Fibroblast of the conjunctiva (primary cell): ENCODE measurements around the gene AP2A1.

ENCODE experiments used
- DNase-seq: peaks from one replicate; pipeline ENCODE4 v3.0.0-alpha.2; 2010; ENCODE audit warnings: low read depth

AP2A1 gene

DNA sequence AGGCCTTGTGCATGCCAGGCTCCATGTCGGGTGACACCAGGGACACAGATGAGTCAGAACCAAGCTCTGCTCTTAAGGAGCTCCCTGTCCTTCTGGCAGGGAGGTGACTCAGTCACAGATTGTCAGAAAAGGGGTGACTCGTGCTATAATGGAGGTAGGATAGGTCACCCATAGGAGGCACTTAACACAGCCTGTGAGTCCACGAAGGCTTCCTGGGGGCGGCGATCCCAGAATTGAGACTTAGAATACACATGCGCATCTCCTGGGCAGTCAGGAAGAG lies 26.7 kb downstream of the AP2A1 start:
- no peak for DNase-seq

DNA sequence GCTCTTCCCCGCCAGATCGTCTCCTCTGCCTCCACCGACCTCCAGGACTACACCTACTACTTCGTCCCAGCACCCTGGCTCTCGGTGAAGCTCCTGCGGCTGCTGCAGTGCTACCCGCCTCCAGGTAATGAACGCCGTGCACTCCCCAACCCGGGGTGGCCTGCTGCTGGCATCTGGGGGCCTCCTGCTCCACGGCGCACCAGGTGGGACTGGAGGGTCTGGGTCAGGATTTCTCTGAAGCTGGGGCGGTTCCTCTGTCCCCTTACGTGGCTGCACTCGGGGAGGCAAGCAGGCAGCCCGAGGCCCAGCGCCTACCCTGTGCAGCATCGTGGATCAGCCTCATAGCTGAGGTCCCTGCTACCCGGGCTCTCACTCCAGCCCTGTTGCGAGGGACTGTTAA lies 28.8 kb downstream of the AP2A1 start:
- DNase-seq, result no peak

DNA sequence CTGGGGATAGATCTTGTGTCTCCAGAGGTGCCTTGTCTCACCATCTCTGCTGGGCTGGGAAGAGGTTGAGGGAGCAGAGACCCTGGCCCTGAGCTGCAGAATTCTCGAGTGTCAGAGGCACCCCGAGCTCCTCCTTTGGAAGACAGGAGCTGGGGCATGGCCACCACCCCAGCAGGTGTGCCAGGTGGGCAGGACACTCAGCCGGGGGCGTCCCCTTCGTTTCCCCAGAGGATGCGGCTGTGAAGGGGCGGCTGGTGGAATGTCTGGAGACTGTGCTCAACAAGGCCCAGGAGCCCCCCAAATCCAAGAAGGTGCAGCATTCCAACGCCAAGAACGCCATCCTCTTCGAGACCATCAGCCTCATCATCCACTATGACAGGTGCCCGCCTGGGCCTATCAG lies 31.8 kb downstream of the AP2A1 start:
- DNase-seq, result no peak

DNA sequence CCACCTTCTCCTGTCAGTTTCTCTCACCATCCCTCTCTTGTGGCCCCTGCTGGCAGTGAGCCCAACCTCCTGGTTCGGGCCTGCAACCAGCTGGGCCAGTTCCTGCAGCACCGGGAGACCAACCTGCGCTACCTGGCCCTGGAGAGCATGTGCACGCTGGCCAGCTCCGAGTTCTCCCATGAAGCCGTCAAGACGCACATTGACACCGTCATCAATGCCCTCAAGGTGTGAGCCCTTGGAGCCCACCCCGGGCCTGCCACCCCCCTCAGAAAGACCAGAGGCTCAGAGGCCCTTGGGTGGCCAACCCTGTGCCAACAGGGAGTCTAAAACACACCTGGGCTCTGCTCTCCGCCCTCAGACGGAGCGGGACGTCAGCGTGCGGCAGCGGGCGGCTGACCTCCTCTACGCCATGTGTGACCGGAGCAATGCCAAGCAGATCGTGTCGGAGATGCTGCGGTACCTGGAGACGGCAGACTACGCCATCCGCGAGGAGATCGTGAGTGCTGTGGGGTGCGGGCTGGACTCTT lies 32.5 kb downstream of the AP2A1 start:
- no peak for DNase-seq

DNA sequence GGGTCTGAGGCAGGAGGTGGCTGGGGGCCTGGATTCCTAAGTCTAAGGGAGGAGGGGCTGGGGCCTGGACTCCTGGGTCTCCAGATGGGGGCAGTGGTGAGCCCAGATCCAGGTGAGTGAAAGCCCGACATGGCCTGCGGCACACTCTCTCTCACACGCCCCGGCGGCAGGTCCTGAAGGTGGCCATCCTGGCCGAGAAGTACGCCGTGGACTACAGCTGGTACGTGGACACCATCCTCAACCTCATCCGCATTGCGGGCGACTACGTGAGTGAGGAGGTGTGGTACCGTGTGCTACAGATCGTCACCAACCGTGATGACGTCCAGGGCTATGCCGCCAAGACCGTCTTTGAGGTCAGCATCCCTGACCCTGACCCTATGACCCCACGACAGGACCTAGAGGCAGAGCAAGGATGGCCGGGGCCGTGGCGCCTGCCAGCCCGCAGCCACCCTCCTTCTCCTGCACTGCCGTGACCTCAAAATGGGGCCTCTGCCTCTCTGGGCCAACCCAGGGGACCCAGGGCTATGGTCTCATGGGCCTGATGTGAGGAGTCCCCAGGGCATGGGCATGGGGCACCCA lies 33.1 kb downstream of the AP2A1 start:
- DNase-seq, result no peak

DNA sequence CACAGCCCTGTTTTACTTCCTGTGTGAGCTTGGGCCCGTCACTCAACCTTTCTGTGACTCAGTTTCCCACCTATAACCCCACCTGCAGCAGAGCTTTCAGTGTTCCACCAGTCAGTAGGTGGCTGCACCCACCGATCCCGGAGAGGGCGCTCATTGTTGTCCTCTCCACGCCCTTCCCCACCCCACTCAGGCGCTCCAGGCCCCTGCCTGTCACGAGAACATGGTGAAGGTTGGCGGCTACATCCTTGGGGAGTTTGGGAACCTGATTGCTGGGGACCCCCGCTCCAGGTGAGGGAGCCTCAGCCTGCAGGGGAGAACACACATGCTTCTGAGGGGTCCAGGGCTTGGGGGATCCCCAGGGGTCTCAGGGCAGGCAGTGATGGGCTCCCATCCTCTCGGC lies 34.0 kb downstream of the AP2A1 start:
- no peak for DNase-seq

DNA sequence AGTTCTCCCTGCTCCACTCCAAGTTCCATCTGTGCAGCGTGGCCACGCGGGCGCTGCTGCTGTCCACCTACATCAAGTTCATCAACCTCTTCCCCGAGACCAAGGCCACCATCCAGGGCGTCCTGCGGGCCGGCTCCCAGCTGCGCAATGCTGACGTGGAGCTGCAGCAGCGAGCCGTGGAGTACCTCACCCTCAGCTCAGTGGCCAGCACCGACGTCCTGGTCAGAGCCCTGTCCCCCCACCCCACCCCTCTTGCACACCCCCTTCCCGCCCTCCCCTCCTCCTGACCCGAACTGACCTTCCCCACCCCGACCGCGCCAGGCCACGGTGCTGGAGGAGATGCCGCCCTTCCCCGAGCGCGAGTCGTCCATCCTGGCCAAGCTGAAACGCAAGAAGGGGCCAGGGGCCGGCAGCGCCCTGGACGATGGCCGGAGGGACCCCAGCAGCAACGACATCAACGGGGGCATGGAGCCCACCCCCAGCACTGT lies 34.6 kb downstream of the AP2A1 start:
- DNase-seq, result no peak

DNA sequence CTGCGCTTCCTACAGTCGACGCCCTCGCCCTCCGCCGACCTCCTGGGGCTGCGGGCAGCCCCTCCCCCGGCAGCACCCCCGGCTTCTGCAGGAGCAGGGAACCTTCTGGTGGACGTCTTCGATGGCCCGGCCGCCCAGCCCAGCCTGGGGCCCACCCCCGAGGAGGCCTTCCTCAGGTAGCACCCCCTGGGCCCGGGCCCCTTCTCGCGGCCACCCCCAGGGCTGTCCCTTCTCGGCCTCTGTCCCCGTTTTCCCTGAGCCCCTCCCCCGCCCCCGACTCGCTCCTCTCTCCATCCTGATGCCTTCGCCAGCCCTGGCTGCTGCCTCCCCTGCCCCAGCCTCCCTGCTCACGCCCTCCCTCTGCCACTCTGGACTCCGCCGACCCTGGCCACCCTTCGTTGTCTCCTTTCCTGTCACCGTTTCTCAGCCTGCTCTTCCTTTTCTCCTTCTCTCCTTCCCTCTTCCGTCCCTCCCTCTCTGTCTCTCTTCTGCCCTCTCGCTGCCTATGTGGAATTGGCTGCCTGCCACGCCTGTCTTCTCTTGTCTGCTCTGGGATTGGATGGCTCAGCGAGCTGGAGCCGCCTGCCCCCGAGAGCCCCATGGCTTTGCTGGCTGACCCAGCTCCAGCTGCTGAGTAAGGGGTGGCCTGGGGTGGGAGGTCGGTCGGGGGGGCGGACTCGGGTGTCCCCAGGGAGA lies 35.3 kb downstream of the AP2A1 start:
- peak; percentile 79 for DNase-seq

DNA sequence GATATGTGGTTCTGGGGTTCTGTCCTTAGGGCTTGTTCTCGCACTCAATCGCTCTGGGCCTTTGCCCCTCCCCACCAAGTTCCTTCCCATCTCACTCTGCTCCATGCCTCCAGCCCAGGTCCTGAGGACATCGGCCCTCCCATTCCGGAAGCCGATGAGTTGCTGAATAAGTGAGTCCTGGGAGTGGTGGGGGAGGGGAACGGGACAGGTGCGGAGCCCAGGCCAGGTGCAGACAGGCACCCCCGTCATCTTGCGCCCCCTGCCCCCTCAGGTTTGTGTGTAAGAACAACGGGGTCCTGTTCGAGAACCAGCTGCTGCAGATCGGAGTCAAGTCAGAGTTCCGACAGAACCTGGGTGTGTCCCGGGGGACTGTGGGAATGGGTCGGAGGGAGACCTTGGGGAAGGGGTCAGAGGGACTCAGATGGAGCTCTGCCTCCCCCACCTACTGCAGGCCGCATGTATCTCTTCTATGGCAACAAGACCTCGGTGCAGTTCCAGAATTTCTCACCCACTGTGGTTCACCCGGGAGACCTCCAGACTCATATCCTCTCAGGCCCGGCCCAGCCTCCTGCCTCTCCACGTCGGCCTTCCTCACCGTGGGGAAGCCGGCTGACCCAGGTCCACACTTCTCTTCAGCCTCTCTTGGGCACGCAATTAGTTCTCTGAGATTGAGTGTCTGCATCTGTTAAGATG lies 36.2 kb downstream of the AP2A1 start:
- no peak for DNase-seq

DNA sequence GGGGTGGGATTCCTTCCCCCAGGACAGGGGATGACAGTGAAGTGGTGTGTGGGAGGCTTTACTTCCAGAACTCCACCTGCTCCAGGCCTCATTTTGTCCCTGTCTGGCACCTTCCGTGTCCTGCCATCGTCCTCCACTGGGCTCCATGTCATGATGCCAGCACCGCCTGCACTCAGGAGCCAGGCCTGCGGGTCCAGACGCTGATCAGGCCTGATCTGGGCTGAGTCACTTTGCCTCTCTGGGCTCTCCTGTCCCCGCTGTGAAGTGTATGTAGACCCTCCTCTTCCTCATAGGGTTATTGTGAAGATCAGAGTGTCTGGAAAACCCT lies 36.7 kb downstream of the AP2A1 start:
- DNase-seq, result no peak

DNA sequence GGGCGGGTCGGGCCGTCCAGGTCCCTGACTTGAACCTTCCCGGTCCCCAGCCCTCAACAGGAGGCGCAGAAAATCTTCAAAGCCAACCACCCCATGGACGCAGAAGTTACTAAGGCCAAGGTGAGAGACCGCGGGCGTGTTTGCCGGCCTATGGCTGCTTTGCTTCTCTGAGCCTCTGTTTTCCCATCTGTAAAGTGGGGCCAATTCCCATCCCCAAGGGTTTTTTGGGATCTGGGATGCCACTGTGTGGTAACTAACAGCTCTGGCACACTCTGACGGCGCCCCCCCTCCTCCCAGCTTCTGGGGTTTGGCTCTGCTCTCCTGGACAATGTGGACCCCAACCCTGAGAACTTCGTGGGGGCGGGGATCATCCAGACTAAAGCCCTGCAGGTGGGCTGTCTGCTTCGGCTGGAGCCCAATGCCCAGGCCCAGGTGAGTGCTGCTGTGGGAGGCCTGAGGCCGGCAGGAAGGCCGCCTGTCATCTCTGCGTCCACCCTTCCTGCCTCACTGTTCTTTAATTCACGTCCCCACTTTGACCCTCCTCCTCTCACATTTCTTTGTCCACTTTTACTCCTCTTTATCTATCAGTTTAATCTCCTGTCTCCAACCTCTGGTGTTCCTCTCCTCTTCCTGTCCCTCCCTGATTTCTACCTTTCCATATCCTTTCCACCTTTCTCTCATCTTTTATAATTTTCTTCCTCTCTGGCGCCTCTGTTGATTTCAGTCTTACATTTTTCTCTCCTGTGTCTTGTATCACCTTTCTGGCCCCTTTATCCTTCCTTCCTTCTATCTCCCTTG lies 39.2 kb downstream of the AP2A1 start:
- DNase-seq, result no peak

DNA sequence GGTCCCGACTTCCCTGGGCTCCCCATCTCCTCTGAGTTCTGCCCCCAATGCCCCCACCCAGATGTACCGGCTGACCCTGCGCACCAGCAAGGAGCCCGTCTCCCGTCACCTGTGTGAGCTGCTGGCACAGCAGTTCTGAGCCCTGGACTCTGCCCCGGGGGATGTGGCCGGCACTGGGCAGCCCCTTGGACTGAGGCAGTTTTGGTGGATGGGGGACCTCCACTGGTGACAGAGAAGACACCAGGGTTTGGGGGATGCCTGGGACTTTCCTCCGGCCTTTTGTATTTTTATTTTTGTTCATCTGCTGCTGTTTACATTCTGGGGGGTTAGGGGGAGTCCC lies 39.8 kb downstream of the AP2A1 start:
- no peak for DNase-seq

DNA sequence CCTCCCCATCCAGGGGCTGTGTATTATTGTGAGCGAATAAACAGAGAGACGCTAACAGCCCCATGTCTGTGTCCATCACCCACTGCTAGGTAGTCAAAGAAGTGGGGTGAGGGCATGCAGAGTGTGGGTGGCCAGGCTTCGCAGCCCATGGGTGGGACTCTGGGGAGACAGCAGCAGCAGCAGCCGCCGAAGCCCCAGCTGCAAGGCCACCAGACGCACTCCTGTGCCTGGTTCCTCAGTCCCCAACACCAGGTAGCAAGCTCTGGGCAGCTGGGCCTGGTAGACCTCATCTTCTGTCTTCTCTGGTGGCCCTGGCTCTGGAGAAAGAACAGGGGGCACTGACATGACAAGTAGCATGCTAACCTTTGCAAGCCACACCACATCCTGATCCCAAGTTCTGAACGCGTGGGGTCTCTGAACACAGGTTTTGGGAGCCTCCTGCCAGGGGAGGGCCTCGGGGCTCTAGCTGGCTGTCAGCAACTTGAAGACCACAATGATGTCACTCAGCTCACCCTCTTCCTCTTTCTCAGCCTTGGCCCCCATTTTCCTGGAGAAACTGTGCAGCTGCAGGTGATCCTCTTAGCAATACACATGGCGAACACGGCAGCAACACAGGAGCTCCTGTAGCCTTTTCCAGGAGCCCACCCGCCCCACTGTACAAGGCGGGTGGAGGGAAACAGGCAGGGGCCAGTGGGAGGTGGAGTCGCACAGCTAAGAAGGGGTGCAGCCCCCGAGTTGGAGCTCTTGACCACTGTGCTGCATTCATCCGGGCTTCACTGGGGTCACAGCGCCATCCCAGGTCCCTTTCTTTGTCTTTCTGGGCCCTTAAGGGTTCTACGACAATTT lies 40.5 kb downstream of the AP2A1 start:
- DNase-seq, result no peak

DNA sequence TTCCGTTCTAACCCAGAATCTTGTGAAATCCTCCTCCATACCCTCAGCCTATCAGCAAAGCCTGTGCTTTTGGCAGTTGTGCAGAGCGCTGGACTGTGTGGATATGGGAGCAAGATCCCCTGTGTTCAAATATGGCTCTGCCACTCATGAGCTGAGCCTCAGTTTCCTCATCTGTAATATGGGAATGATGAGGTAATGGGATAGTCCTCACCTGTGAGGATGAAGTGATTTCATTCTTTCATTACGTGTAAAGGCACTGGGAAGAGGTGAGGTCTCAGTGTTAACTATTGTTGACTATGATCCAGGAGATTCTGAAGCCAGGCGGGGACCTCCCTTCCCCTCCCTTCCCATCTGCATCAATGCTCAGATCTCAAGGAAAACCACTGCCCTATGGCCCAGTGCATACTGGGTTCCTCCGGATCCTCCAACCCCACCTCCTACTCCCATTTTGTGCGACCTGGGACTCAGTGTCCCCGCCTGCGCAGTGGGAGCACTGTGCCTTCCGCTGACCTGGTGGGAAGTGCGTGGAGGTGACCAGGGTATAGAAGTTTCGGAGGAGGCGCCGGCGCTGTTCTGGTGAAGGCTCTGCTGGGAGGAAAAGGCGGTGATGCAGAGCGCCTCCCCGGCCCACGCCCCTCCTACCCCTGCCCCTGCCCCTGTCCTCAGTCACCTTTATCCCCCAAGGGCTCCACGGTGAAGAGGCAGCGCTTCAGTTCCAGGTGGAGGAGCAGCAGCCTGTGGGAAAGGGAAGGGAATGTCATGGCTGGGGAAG lies 41.3 kb downstream of the AP2A1 start:
- DNase-seq, result no peak

DNA sequence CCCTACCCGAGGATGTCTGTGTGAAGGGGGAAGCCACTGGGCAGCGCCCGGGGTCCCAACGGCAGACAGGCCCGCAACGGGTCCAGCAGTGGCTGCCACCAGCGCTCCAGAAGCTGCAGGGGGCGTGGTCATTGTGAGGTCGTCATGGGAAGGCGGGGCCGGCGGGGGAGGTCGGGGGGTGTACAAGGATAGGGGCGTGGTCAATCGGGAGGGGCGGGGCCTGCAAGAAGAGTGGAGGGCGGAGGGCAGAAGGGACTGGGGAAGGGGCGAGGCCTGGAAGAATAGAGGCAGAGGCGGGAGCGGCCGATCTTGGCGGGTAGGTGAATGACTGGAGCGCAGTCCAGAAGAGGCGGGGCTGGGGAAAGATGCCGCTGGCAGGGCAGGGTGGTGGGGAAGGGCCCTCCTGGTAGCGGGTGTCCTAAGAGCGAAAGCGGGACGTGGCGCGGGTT lies 41.9 kb downstream of the AP2A1 start:
- DNase-seq, result peak; percentile 78

DNA sequence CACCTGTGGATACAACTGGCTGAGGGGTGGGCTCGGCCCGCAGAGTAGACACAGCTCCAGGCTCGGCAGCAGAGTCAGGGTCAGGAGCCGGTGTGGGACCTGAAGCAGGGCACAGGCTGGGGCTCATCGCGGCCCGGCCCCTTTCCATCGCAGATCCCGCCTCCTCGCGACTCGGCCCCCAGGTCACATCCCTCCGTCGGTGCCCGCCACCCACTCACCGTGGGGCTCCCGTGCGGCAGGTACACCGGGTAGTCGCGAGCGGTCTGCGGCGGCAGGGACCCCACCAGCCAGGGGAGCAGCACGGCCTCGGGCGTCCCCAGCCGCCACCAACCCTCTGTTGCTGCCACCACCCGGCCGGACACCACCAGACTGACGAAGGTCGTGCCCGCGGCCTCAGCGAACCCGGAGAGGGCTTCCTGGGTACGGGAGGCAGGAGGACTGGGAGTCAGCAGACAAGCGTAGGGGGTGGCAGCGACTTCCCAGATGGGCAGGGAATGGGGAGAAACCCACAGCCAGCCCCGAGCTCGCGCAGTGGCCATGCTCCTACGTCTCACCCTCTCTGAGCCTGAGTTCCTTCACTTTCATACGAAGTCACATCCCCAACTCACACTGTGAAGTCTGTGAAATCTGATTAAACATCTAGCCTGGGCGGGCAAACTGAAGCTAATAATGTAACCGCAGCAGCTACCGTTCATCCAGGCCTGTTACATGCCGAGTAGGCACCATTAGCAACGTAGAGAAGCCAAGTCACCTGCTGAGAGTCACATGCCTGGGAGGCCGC lies 42.5 kb downstream of the AP2A1 start:
- DNase-seq, result no peak

DNA sequence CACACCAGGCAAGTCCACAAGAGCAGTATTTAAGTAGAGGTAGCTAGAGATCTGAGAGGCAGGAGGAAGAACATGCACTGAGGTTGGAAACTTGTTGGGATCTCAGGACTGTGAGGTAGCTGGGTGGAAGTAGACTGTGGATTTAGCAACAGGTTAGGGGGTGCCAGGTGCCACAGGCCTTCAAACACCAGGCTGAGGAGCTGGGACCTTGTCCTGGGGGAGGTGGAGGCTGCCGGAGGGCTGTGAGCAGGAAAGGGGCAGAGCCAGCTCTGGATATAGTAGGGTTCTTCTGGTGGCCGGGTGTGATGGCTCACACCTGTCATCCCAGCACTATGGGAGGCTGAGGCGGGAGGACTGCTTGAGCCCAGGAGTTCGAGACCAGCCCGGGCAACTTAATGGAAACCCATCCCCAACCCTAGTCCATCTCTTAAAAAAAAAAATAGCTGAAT lies 43.2 kb downstream of the AP2A1 start:
- no peak for DNase-seq

DNA sequence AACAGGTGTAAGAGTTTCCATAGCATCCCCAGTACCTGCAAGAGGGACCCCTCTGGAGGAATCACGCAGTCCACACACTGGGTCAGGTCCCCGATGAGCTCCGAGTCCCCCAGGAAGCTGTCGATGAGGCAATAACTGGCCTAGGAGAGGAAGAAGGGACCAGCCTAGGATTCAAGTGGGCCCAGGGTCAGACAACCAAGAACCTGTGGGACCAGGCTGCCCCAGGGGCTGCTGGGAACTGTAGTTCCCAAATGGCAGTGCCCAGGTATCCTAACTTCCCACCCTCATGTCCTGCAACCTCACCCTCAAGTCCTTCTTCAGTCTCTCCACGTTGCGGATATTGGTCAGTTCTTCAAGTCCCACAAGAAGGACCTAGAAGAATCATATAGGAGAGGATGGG lies 44.5 kb downstream of the AP2A1 start:
- DNase-seq, result no peak

DNA sequence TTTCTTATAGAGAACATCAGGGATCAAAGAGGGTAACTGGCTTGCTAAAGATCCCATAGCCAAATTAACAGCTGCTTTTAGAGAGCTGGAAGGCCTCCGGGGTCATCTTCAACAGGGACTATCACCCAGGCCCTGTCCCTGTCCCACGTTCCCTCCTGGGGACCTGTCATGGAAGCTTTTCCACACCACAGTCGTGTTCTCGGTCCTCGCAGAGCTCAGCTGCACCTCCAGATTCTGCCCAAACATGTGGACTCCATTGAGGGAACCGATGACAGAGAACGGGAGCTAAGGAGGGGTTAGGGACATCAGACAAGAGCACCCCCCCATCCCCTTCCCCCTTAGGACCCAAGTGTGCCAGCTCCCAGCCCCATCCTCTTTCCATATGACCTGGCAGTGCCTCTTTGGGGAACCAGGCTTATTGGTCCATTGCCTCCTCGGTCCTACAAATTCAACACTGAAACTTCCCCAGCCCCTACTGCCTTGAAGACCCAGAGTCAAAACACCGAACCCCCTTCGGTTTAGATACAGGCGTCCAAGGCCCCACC lies 45.7 kb downstream of the AP2A1 start:
- DNase-seq, result no peak
